Placental epithelial cell (primary cell): Measurements from ENCODE around the gene ALG6. TPM values are rescaled to one million over a fixed set of nuclear protein-coding genes. Genes with fewer than 3 reads are reported as not detected.

ENCODE experiments used
- small RNA-seq: library from RNA; depleted of rRNA; stranded (forward); fragments of <200 nt; gene quantifications from one replicate; pipeline ENCODE3, GENCODE V24; 2012
- total RNA-seq: library from RNA; depleted of rRNA; stranded (reverse); fragments of >200 nt; gene quantifications from 2 replicates; pipeline ENCODE4 v1.2.3, GENCODE V29; 2012

ALG6 gene
- 8.4 and 9.4 TPM in 2 replicates for total RNA-seq

GRCh38 chr1:63367215-63368103 lies at the start of gene ALG6:
ALG6 (plus strand) TSS chr1:63367627; CDS start chr1:63370978, 3,351 bp downstream.

GRCh38 chr1:63322114-63322943 lies 45.1 kb upstream of the ALG6 start, which contains the start of gene FOXD3:
FOXD3 (plus strand) TSS chr1:63322567; CDS start chr1:63323059, 492 bp downstream.

Small RNAs within 50 kb of the gene (small RNA-seq; reads per million reads assigned to genes)
- gene MIR6068 (not detected), gene RF00019 (not detected)

Other genes with a start within 250 kb of the ALG6 start
- not detected in 2 replicates for gene FOXD3, start 45.1 kb upstream of the ALG6 start, total RNA-seq
- 9.2 and 15.3 TPM in 2 replicates for gene ITGB3BP, start 155.6 kb downstream of the ALG6 start, total RNA-seq
- gene EFCAB7, start 155.9 kb downstream of the ALG6 start, total RNA-seq = 3.8 and 5.1 TPM in 2 replicates
- gene PGM1, start 225.8 kb downstream of the ALG6 start, total RNA-seq = 115 and 233 TPM in 2 replicates